Ascending aorta (tissue), 2 donors: ENCODE data around the gene DOCK9. TPM values are rescaled to one million over a fixed set of nuclear protein-coding genes. Genes with fewer than 3 reads are reported as not detected.

Source experiments
- DNase-seq, 2 donors: peaks; one replicate each; pipeline ENCODE4 v3.0.0-alpha.2; 2019; ENCODE audit warnings: low spot score in 2 of 2
- H3K27ac ChIP-seq, 2 donors: fragments of 200-600 bp; sonication (generic); one replicate each; pipeline ENCODE4 v1.5.1; 2016 to 2017; ENCODE audit warnings: mild to moderate bottlenecking in 1 of 2
- H3K27me3 ChIP-seq: fragments of 200-600 bp; sonication (generic); one replicate; pipeline ENCODE4 v1.5.1; 2017
- H3K36me3 ChIP-seq, 2 donors: fragments of 200-600 bp; sonication (generic); one replicate each; pipeline ENCODE4 v1.5.1; 2016
- H3K4me1 ChIP-seq, 2 donors: fragments of 200-600 bp; sonication (generic); one replicate each; pipeline ENCODE4 v1.5.1; 2016 to 2017; ENCODE audit warnings: mild to moderate bottlenecking in 1 of 2
- H3K4me3 ChIP-seq, 2 donors: fragments of 200-600 bp; sonication (generic); one replicate each; pipeline ENCODE4 v1.5.1; 2016 to 2017; ENCODE audit warnings: mild to moderate bottlenecking in 1 of 2
- H3K9me3 ChIP-seq, 2 donors: fragments of 200-600 bp; sonication (generic); one replicate each; pipeline ENCODE4 v1.5.1; 2016
- intact Hi-C: fragments of 100-400 bp; cut with DNase I; formaldehyde crosslinking; loops from one replicate; pipeline ENCODE4 v1.15.1; 2023
- total RNA-seq: library from RNA; depleted of rRNA; stranded (reverse); fragments of >200 nt; gene quantifications from one replicate; pipeline ENCODE4 v1.1.0, GENCODE V29; 2016
- TF ChIP-seq, protein P1 (sequence below), 3 experiments: fragments of 200-600 bp in 2 of 3; fragments of 450-650 bp in 1 of 3; sonication (generic) in 2 of 3; IDR thresholded peaks; one replicate each; pipeline ENCODE4 v1.5.1; 2016 to 2019; ENCODE audit warnings: antibody characterized with exemption in 3 of 3, mild to moderate bottlenecking in 1 of 3, moderate library complexity in 1 of 3

Gene DOCK9
- total RNA-seq, 1 donor from 2014 or later, result 88.2 TPM

DNA sequence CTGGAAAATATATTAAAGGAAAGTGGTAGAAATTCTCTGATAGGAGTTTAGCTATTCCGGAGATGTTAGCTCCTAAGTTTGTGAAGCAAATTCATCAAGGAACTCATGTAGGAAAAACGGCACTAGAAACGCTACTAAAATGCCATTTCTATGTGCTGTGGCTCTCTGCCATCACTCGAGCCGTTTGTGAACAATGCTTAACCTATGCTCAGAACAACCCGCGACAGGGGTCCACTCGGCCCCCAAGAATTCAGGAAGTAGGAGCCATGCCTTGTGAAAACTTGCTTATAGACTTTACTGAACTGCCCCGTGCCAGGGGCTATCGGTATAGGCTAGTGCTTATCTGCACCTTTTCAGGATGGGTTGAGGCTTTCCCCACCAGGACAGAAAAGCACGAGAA is 211.2 kb downstream of the DOCK9 start:
- TF ChIP-seq, protein P1, sequence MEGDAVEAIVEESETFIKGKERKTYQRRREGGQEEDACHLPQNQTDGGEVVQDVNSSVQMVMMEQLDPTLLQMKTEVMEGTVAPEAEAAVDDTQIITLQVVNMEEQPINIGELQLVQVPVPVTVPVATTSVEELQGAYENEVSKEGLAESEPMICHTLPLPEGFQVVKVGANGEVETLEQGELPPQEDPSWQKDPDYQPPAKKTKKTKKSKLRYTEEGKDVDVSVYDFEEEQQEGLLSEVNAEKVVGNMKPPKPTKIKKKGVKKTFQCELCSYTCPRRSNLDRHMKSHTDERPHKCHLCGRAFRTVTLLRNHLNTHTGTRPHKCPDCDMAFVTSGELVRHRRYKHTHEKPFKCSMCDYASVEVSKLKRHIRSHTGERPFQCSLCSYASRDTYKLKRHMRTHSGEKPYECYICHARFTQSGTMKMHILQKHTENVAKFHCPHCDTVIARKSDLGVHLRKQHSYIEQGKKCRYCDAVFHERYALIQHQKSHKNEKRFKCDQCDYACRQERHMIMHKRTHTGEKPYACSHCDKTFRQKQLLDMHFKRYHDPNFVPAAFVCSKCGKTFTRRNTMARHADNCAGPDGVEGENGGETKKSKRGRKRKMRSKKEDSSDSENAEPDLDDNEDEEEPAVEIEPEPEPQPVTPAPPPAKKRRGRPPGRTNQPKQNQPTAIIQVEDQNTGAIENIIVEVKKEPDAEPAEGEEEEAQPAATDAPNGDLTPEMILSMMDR (IDR thresholded peaks at IDR 0.05), result no peak
- no peak for DNase-seq
- H3K27me3 ChIP-seq, result no peaks in the 10 kb centered on the region
- H3K36me3 ChIP-seq, result no peaks in the 10 kb centered on the region
- no peak overlapping the region for H3K4me3 ChIP-seq
- no peaks in the 10 kb centered on the region for H3K9me3 ChIP-seq
- intact Hi-C loops, result no loop called here
- no peak overlapping the region for H3K27ac ChIP-seq
- H3K4me1 ChIP-seq, result no peaks in the 10 kb centered on the region

DNA sequence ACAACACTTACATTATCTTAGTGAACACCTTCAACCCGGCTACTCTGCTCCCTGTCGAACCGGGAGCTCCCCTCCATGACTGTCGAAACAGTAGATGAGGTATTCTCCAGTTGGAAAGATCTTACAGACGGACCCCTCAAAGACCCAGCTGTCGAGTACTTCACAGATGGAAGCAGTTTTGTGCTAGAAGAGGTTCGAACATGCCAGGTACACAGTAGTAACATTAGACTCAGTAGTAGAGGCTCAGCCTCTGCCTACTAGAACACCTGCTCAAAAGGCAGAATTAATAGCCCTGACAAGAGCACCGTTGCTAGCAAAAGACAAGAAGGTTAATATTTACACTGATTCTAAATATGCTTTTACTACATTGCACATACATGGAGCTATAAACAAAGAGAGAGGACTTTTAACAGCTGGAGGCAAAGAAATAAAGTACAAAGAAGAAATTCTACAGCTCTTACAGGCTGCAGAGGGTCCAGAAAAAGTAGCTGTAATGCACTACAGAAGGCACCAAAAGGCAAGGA is 211.8 kb downstream of the DOCK9 start:
- no peak overlapping the region for H3K4me3 ChIP-seq
- no peaks in the 10 kb centered on the region for H3K9me3 ChIP-seq
- no peaks in the 10 kb centered on the region for H3K4me1 ChIP-seq
- intact Hi-C loops, result no loop called here
- no peaks in the 10 kb centered on the region for H3K36me3 ChIP-seq
- H3K27me3 ChIP-seq, result no peaks in the 10 kb centered on the region
- TF ChIP-seq, protein P1 (IDR thresholded peaks at IDR 0.05), result no peak
- DNase-seq, result no peak
- H3K27ac ChIP-seq, result no peak overlapping the region

DNA sequence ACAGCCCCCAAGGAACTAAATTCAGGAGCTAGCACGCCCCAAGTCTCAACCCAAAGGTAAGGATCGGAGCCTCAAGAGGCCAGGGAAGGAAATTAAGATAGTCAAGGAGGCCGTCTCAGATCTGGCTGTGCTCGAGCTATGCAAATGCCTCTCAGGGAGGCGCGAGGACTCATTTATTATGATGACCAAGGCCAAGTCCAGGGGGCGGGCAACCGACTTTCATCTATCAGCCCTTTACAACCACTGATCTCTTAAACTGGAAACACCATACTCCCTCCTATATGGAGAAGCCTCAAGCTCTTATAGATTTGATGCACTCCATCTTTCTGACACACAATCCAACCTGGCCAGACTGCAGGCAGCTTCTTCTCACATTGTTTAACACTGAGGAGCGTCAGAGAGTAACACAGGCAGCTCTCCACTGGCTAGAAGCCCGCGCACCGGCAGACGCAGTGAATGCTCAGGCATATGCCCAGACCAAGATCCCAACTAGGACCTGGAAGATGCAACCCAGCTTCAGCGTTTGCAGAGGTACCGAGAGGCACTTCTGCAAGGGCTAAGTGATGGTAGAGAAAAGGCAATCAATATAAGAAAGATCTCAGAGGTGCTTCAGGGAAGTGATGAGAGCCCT is 215.8 kb downstream of the DOCK9 start:
- Histone ChIP-seq H3K27ac (no peak overlapping the region), H3K36me3 (no peaks in the 10 kb centered on the region), H3K4me1 (no peaks in the 10 kb centered on the region), H3K27me3 (no peaks in the 10 kb centered on the region), H3K9me3 (no peaks in the 10 kb centered on the region), H3K4me3 (no peak overlapping the region)
- intact Hi-C loops, result no loop called here
- TF ChIP-seq, protein P1 (IDR thresholded peaks at IDR 0.05), result no peak
- no peak for DNase-seq

DNA sequence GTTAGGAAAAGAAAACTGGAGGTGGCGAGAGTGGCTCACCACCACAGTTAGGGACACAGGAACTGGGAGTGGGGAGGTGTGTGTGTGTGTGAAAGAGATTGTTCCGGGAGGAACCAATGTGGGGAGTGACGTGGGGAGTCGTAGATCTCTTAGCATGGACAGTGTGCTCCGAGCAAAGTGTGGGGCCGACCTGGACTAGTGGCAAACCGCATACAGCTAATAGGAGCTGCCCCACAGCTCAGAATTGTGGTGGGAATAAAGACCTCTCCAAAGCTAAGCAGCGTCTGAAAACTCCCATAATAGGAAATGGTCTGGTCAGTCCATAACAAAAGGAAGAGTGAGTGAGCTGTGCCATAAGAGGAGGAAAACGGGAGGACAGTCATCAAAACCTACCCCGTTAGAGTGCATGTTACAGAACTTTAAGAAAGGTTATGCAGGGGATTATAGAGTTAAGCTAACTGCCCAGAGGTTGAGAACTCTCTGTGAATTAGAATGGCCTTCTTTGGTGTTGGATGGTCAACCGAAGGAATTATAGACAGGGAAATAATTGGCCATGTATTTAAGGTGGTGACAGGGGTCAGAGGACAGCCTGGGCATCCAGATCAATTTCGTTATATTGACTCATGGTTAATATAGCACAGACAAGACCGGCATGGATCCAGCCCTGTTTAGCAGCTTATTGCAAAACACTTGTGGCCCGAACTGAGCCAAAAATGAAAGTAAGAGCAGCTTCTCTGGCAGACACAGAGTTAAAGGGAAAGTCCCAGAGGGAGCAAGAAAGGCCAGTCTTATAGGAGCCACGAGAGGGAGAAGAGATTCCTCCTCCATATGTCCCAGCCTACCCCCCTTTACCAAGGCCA is 216.5 kb downstream of the DOCK9 start:
- Histone ChIP-seq H3K36me3 (no peaks in the 10 kb centered on the region), H3K4me3 (no peak overlapping the region), H3K9me3 (no peaks in the 10 kb centered on the region), H3K27ac (no peak overlapping the region), H3K4me1 (no peaks in the 10 kb centered on the region), H3K27me3 (no peaks in the 10 kb centered on the region)
- intact Hi-C loops, result no loop called here
- TF ChIP-seq, protein P1 (IDR thresholded peaks at IDR 0.05), result no peak
- DNase-seq, result no peak

DNA sequence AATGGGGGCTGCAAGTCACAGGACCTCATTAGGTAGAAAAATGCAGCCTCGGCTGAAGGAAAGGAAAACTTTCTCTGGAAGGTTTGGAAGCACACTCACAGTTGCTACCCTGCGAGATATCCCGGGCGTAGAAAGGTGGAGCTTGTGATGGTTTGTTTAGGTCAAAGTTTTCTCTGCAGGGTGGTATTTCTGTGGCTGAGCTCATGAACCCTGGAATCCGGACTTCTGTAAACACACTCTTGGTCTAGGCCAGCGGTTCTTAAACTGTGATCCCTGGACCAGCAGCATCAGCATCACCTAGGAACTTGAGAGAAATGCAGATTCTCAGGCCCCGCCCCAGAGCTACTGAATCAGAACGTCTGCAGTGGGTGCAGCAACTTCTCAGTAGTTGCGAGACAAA is 222.1 kb downstream of the DOCK9 start:
- H3K4me1 ChIP-seq, result peaks cover 0 to 8% of the 10 kb centered on the region in 2 donors
- intact Hi-C loops, result no loop called here
- no peak overlapping the region for H3K27ac ChIP-seq
- TF ChIP-seq, protein P1 (IDR thresholded peaks at IDR 0.05), result no peak
- no peak overlapping the region for H3K4me3 ChIP-seq
- H3K9me3 ChIP-seq, result no peaks in the 10 kb centered on the region
- H3K36me3 ChIP-seq, result no peaks in the 10 kb centered on the region
- no peak for DNase-seq
- peaks cover 13% of the 10 kb centered on the region for H3K27me3 ChIP-seq
